K562 (cell line): Measurements from ENCODE around the gene CACYBP. TPM values are rescaled to one million over a fixed set of nuclear protein-coding genes. Genes with fewer than 3 reads are reported as not detected.
A peak's percentile ranks its signal among the peaks of the same experiment; 100 is the strongest.

Source experiments
- BMI1 ChIP-seq: fragments of 150-350 bp; IDR thresholded peaks from 2 replicates; pipeline ENCODE4 v1.6.1; 2014; ENCODE audit warnings: low read length
- MYC ChIP-seq, 2 experiments: fragments of 250-450 bp in 1 of 2; sonication (Bioruptor Pico) in 1 of 2; IDR thresholded peaks; 2 replicates each; pipeline versions ENCODE4 v1.5.1 to v1.6.1; 2012 to 2021; ENCODE audit warnings: low read depth in 2 of 2, borderline replicate concordance in 1 of 2, improper control_type of control experiment in 1 of 2, low read length in 1 of 2, mild to moderate bottlenecking in 1 of 2, moderate library complexity in 1 of 2
- NR4A1 ChIP-seq, 2 experiments: fragments of 250-450 bp in 1 of 2; fragments of 450-650 bp in 1 of 2; sonication (Bioruptor Pico) in 1 of 2; IDR thresholded peaks; 2 replicates each; pipeline versions ENCODE4 v1.4.0 to v1.6.1; 2016 to 2020; ENCODE audit warnings: mild to moderate bottlenecking in 2 of 2, missing compliant biosample characterization in 1 of 2, missing genetic modification characterization in 1 of 2, moderate library complexity in 1 of 2
- OTX1 ChIP-seq: fragments of 450-650 bp; formaldehyde crosslinking; IDR thresholded peaks from 2 replicates; pipeline ENCODE4 v1.4.0; 2022; ENCODE audit warnings: mild to moderate bottlenecking
- RBBP5 ChIP-seq: fragments of 200-600 bp; sonication (generic); IDR thresholded peaks from 2 replicates; pipeline ENCODE4 v1.6.1; 2012; ENCODE audit warnings: borderline replicate concordance, mild to moderate bottlenecking, low read length, control low read depth, inconsistent platforms; ENCODE audit not compliant: insufficient read depth, poor library complexity, severe bottlenecking
- RFX1 ChIP-seq: fragments of 450-650 bp; IDR thresholded peaks from 2 replicates; pipeline ENCODE4 v1.6.1; 2016; ENCODE audit warnings: mild to moderate bottlenecking, moderate library complexity
- SAP30 ChIP-seq: fragments of 200-600 bp; sonication (generic); IDR thresholded peaks from 2 replicates; pipeline ENCODE4 v1.6.1; 2012; ENCODE audit warnings: borderline replicate concordance, low read depth, mild to moderate bottlenecking, moderate library complexity, low read length, control low read depth, inconsistent platforms; ENCODE audit not compliant: insufficient read depth, poor library complexity, severe bottlenecking
- SMC3 ChIP-seq: conservative IDR thresholded peaks from 2 replicates; pipeline ENCODE4 v1.6.1; 2011; ENCODE audit warnings: low read depth, low read length, improper control_type of control experiment; ENCODE audit not compliant: insufficient read depth
- SUPT5H ChIP-seq: fragments of 450-650 bp; IDR thresholded peaks from 2 replicates; pipeline ENCODE4 v1.6.1; 2016
- ZBTB1 ChIP-seq: sonication (generic); formaldehyde crosslinking; IDR thresholded peaks from 2 replicates; pipeline ENCODE4 v1.8.1; 2023; ENCODE audit warnings: missing genetic modification reagents, low read depth, mild to moderate bottlenecking, borderline replicate concordance
- ZNF431 ChIP-seq: sonication (generic); formaldehyde crosslinking; IDR thresholded peaks from 2 replicates; pipeline ENCODE4 v1.8.0; 2022; ENCODE audit warnings: mild to moderate bottlenecking, missing genetic modification reagents
- polyA plus RNA-seq, 8 experiments: library from polyadenylated mRNA; depleted of rRNA in 4 of 8; stranded (reverse) in 5 of 8; unstranded in 3 of 8; fragments of >200 nt; fragmentation: Nextera tagmentation in 2 of 8; fragmentation: Illumina TruSeq in 1 of 8; extraction: Ambion mirVana in 2 of 8; extraction: Trizol in 1 of 8; gene quantifications; 2 replicates each; pipeline versions ENCODE4 v1.2.1 to v1.2.3, GENCODE V29; 2011 to 2014; ENCODE audit warnings: inconsistent platforms in 1 of 8, missing spikeins in 1 of 8
- total RNA-seq, 7 experiments: library from RNA; depleted of rRNA in 6 of 7; stranded (reverse); fragments of >200 nt in 6 of 7; fragmentation: Illumina TruSeq in 2 of 7; extraction: Trizol in 2 of 7; gene quantifications; 2 replicates each; pipeline versions ENCODE4 v1.2.1 to v1.2.3, GENCODE V29; 2011 to 2021; ENCODE audit warnings: low replicate concordance in 1 of 7
- TF ChIP-seq, protein P1 (sequence below): fragments of 250-450 bp; sonication (Bioruptor Pico); IDR thresholded peaks from 2 replicates; pipeline ENCODE4 v1.9.0; 2021; ENCODE audit warnings: mild to moderate bottlenecking, inconsistent platforms
- TF ChIP-seq, protein P2 (sequence below): fragments of 450-650 bp; formaldehyde crosslinking; IDR thresholded peaks from 2 replicates; pipeline ENCODE4 v1.4.0; 2020; ENCODE audit warnings: mild to moderate bottlenecking, moderate library complexity
- TF ChIP-seq, protein P3 (sequence below): IDR thresholded peaks from 2 replicates; pipeline ENCODE4 v1.6.1; 2016; ENCODE audit warnings: missing genetic modification characterization, missing compliant biosample characterization
- TF ChIP-seq, protein P4 (sequence below): sonication (generic); formaldehyde crosslinking; IDR thresholded peaks from 2 replicates; pipeline ENCODE4 v1.8.0; 2022; ENCODE audit warnings: missing genetic modification reagents, mild to moderate bottlenecking, moderate library complexity, borderline replicate concordance

CACYBP gene
- total and polyA plus RNA-seq, 9 of the 15 experiments (the other 6 are each of a cell fraction or from before 2014, with no cell fraction given): 147 to 1,576 (median 488) TPM

GRCh38 chr1:174999936-175000696 is at the start of gene CACYBP (continued):
- TF ChIP-seq, protein P1, sequence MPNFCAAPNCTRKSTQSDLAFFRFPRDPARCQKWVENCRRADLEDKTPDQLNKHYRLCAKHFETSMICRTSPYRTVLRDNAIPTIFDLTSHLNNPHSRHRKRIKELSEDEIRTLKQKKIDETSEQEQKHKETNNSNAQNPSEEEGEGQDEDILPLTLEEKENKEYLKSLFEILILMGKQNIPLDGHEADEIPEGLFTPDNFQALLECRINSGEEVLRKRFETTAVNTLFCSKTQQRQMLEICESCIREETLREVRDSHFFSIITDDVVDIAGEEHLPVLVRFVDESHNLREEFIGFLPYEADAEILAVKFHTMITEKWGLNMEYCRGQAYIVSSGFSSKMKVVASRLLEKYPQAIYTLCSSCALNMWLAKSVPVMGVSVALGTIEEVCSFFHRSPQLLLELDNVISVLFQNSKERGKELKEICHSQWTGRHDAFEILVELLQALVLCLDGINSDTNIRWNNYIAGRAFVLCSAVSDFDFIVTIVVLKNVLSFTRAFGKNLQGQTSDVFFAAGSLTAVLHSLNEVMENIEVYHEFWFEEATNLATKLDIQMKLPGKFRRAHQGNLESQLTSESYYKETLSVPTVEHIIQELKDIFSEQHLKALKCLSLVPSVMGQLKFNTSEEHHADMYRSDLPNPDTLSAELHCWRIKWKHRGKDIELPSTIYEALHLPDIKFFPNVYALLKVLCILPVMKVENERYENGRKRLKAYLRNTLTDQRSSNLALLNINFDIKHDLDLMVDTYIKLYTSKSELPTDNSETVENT (CRISPR knock-in tag): peak; percentile 89
- peak; percentile 16; the same call in 1 of the 2 replicates for TF ChIP-seq NR4A1 (CRISPR knock-in tag; IDR thresholded peaks at IDR 0.05)
- no peak for TF ChIP-seq NR4A1 (tag; IDR thresholded peaks at IDR 0.05)
- TF ChIP-seq RBBP5: peak; percentile 92
- no peak; the same call in 1 of the 2 replicates for TF ChIP-seq MYC (IDR thresholded peaks at IDR 0.05; ENCODE audit: low read depth, low read length)
- peak; percentile 77; the same call in 1 of the 2 replicates for TF ChIP-seq MYC (CRISPR knock-in tag; IDR thresholded peaks at IDR 0.05; ENCODE audit: borderline replicate concordance, low read depth)
- TF ChIP-seq OTX1: 0 out of 2 replicates have a peak, but pooled peaks have one; percentile 66
- TF ChIP-seq, protein P2, sequence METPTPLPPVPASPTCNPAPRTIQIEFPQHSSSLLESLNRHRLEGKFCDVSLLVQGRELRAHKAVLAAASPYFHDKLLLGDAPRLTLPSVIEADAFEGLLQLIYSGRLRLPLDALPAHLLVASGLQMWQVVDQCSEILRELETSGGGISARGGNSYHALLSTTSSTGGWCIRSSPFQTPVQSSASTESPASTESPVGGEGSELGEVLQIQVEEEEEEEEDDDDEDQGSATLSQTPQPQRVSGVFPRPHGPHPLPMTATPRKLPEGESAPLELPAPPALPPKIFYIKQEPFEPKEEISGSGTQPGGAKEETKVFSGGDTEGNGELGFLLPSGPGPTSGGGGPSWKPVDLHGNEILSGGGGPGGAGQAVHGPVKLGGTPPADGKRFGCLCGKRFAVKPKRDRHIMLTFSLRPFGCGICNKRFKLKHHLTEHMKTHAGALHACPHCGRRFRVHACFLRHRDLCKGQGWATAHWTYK: peak; percentile 92
- TF ChIP-seq ZBTB1 (CRISPR knock-in tag): peak; percentile 87
- peak; percentile 68 for TF ChIP-seq SAP30
- no peak for TF ChIP-seq SMC3
- TF ChIP-seq, protein P3, sequence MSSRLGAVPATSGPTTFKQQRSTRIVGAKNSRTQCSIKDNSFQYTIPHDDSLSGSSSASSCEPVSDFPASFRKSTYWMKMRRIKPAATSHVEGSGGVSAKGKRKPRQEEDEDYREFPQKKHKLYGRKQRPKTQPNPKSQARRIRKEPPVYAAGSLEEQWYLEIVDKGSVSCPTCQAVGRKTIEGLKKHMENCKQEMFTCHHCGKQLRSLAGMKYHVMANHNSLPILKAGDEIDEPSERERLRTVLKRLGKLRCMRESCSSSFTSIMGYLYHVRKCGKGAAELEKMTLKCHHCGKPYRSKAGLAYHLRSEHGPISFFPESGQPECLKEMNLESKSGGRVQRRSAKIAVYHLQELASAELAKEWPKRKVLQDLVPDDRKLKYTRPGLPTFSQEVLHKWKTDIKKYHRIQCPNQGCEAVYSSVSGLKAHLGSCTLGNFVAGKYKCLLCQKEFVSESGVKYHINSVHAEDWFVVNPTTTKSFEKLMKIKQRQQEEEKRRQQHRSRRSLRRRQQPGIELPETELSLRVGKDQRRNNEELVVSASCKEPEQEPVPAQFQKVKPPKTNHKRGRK (tag): no peak
- no peak for TF ChIP-seq BMI1
- no peak for TF ChIP-seq ZNF431
- no peak for TF ChIP-seq RFX1
- TF ChIP-seq SUPT5H: peak; percentile 21
- TF ChIP-seq, protein P4, sequence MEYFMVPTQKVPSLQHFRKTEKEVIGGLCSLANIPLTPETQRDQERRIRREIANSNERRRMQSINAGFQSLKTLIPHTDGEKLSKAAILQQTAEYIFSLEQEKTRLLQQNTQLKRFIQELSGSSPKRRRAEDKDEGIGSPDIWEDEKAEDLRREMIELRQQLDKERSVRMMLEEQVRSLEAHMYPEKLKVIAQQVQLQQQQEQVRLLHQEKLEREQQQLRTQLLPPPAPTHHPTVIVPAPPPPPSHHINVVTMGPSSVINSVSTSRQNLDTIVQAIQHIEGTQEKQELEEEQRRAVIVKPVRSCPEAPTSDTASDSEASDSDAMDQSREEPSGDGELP: peak; percentile 41
